Activated CD4-positive, alpha-beta T cell treated with anti-CD3 and anti-CD28 coated beads, Interleukin-2, amount 50 U/mL, for 1 hour (primary cell): ENCODE data around the gene ITPRID1.
"Not testable (repeated sequence)": the region's sequence is repeated elsewhere in the genome, so short reads cannot be mapped to it uniquely, and the experiment has no call there.

Experiments
- DNase-seq: peaks from one replicate; pipeline ENCODE4 v3.0.0-alpha.2; 2020

ITPRID1 gene

DNA sequence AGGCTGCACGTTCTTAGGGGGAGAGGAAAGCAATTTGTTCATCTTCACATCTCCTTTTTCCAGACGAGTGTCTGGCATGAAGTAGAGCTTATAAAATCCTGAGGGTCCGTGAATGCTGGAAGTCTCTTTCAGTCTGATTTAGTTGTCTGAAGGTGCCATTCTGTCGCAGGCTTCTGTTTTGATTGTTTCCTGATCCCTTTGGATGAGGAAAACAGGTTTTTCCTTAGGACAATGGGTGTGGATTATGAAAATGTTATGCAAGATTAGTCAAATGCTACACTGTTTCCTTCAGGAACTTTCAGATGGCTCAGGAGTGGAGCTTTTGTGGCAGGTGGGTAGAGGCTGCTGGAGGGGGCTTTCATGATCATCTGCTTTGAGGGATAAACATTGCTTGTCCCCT, at the start of gene ITPRID1:
Gene ITPRID1 (plus strand): TSS at position 301 of the 400 bp plus-strand sequence. CDS start 38,935 bp downstream, outside the sequence.
- DNase-seq, result no peak

DNA sequence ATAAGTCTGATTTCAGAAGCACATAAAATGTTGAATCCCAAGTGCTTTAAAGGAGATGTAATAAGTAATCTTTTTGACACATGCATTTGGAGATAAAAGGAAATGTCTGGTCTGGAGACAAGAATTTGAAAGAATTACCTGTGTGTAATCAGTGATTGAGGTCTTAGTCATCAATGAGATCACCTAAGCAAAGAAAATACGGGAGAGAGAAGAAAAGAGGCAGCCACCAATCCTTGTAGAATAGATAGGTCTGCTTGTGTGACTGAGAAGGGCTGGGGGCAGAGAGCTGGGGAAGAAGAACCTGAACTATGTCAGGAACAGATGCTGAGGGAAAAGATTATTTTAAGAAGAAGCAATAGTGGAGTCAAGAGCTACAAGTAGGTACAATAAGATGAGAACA, 49.3 kb upstream of the ITPRID1 start:
- DNase-seq, result no peak

DNA sequence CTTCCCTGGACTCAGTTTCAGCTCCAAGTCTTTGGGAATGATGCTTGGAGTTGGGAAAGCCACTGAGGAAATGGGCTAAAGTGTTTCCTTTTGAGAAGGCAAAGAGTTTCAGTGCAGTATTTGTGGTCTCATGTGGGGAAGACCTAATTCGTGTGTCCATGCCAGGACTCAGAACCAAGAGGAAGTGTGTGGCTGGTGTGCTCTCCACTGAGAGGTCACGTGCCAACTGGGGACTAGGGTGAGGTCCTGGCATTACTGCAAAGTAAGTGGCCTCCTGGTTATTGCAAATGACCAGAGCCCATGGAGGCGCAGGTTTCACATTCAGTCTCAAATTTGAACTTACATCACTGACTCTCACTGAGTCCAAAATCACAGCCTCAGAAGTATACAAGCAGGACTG, 48.6 kb upstream of the ITPRID1 start:
- no peak for DNase-seq

DNA sequence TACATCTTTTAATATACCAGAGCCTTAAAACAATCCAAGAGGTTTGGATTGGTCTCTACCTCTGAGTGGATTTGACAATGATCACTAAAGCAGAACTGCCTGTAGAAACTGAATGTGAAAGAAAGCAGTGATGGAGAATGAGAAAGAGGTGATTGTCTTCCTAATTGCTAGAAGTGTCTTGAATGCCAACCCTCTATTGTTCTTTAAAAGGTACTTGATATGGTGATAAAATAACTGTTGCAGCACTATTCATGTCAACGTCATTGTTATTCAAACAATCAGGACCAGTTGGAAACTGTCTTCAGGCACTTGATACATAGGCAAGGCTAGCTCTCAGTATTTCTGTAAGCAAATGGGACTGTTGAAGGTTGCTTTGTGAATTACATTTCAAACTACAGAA, 47.9 kb upstream of the ITPRID1 start:
- no peak for DNase-seq

DNA sequence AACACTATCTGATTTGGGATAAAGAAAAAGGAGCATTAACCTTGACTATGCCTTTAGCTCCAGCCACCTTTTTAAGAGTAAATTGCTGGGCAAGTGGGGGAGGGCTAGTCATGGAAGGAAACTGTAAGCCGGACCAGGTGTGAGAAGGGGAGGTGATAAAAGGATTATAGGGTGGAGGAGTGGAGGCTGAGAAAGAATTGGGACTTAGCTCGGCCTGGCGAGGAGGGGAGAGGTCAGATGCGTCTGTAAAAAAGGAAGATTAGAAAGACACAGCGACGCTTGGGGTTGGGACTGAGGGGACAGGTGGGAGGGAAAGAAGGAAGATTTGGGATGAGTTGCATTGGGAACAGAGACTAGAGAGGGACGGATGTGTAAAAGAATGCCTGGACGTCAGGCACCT, 43.0 kb upstream of the ITPRID1 start:
- DNase-seq, result not testable (repeated sequence)

DNA sequence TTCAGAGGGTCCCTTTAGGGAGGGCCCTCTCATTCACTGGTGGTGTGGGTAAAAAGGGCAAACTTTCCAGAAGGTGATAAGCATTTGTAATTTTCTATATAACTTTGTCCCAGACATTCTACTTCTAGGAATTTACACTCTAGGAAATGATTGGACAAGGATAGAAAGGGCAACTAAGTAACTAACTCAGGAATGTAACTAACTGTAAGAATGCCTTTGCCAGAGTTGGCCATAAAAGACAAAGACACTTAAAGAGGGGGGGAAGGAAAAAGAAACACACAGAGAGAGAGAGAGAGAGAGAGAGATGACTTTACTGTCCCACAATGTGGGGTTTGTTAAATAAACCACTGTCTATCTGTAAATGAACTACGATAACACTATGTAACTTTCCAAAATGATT, 38.5 kb upstream of the ITPRID1 start:
- DNase-seq, result no peak

DNA sequence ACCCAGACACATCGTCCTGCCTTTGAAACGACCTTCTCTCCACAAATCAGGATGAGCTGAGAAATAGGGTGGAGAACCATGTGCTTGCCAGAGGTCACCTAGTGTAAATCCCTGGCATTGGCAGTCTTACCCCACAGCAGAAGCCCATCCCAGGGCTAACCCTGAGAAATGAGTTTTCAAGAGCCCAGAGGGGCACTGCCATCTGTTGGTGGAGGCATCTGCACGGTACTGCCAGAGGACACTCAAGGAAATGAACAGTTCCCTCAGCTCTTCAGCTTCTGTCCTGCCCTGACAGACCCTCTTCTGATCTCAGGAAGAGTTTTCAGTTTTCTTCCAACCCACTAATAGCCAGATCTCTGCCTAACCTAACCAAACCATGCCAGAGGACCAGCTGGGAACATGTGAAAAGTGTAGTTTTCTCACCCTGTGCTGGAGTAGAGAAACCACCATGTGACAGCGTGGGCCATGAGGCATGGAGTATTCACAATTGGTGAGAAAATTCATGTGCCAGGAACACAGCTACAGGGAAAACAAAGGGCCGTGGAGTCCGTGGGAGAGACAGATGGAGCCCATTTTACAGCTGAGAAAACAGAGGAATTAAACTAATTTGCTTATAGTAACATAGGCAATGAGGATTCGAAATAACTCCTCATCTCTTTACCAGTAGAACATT, 37.7 kb upstream of the ITPRID1 start:
- DNase-seq, result no peak

DNA sequence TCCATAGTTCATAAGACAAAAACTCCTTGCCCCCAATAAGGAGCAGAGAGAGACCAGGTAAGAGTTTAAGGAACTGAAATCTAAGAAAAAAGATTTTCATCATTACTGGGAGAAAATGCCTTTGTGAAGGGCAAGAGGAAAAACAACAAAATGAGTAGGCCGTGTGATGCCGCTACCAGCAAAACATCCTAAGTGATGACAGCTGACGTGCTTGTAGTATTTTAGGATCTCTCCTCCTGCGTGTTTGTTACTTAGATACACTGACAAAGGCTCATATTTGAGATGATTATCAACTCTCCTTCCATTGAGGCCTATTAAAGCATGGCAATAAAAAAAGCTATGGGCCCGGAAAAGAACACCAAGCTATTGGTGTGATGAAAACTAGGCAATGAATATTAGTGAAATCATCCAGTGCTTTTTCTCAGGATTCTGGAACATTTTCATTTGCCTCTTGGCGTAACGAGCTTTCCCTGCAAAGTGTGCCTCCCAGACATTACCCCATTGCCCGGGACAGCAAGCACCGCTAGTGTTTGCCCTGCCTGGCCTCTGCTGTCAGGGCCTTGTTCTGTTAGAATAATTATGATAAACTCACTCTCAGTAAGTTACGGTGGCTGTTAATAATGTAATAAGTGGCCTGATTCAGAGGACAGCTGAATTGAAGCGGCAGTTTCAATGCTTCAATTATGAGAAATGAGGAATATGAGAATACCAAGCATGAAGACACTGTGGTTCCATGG, 36.8 kb upstream of the ITPRID1 start:
- no peak for DNase-seq

DNA sequence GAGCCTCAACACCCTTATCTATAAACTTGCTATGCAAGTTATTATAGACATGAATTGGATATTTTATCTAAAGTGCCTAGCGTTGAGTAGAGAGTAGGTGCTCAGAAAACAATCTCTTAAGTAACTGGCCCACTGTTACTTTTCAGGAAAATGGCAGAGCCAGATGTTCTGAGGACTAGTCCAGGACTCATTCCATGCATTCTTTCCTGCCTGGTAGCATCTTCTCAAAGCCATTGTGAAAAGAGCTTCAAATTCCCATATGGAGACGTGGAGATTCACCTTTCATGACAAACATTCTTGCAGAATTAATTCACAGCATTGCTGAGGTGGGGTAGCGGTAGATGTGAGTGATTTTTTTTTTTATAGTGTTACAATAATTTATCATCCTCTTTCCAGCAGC, 35.9 kb upstream of the ITPRID1 start:
- DNase-seq, result no peak

DNA sequence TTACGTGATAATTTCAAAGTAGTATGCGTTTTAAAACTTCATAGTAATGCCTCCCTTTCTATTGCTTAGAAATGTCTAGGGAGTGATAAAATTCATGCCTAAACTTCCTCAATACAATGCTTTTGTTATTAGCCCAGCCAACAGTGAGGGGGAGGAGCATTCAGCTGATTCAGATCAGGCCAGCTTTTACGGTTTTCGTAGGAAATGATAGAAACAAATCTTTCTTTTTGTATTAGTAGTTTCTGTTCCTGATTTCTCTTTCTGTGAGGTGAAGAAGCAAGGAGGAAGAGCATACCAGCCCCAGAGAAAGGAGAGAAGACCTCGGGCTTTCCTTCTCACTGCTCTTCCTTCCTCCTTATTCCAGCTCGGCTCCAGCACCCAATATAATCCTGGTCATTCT, 35.2 kb upstream of the ITPRID1 start:
- no peak for DNase-seq

DNA sequence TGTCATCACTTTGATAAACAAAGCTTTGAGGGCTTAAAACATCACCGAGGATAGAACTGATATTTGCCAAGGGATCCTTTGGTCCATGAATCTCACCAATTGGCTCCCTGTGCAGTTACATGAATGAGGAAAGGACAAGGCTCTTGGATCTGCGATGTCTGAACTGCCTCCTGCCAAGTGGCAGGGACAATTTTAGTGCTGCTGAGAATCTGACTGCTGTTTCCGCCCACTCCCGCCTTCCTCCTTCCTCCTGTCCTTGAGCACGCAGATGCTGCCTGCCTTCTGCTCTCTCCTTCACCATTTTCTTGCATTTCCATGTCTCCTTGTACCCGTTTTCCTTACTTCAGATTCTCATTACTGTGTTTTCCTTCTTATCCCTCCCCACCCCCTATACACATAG, 26.8 kb upstream of the ITPRID1 start:
- no peak for DNase-seq

DNA sequence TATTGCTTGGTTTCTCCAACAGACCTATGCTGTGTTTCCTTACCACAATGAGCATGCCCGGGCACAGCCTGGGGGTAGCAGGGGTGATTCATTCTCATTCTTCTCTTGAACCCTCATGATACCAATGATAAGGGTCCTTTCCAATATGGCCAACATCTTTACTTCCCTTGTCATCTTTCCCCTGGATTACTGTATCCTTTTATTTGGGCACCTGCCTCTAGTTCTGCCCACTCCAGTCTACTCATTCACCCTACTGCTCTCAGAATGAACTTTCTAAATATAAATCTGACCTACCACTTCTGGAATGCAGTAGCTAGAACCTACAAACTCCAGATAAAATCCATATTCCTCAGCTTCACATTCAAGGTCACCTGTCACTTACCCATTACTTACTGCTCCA, 26.4 kb upstream of the ITPRID1 start:
- no peak for DNase-seq

DNA sequence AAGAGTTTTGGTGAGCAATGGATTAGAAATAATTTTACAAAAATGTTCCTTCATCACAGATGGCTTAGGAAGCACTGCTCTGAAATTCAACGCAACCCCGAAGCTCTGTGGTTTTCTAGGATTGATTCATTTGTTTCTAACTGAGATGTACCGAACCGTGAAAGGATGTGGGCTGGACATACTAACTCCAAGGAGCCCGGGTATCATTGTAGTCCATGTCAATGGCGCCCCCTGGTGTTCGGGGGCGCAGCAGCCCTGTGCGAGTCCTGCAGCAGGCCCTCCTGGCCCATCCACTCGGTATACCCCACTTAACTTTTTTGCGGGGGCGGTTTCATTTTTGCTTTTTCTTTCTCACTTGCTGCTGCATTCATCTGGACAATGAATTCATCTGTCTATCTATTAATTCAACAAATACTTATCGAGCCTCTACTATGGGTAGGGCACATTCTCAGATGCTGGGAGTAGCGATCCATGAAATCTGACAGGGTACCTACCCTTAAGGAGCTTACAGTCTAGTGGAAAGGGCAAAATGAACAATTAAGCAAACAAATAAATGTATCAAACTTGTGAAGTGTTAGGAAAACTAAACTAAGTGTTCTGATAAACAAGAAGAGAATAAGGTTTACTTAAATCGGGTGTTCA, 25.2 kb upstream of the ITPRID1 start:
- peak; percentile 3 for DNase-seq

DNA sequence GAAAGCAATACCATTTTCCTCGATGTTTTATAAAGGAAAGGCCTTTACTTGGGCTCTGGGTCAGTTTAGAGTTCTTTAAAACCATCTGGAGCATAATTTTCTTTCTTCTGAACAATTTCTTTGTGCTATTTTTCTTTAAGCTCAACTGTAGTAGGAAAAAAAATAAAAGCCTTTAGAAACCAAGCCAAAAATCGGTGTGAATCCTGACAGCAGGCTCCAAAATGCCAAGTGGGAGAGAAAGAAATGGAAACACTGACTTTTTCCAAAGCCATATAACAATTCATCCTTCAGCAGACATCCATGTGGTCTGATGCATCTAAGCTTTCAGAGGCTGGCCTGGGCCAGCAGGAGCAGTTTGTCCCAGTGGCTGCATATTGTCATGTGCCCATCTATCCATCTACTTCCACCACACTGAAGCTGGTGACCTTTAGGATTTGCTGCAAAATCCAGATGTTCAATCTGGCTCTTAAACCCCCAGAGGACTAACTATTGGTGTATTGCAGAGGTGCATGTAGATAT, 23.0 kb upstream of the ITPRID1 start:
- DNase-seq, result no peak

DNA sequence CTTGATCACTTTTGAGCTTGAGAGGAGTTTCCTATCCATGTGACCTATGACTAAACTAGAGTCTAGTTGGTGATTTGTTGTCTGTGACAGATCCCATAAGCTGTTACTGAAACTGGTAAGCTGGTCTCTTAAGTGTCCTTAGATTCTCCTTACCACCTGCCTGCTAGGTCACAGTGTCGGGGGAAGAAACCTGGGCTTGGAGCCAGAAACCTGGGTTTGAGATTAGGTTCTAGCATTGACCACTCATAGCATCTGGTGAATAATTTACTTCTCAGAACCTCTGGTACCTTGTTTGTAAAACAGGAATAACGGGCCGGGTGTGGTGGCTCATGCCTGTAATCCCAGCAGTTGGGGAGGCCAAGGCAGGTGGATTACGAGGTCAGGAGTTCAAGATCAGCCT, 21.8 kb upstream of the ITPRID1 start:
- DNase-seq, result no peak

DNA sequence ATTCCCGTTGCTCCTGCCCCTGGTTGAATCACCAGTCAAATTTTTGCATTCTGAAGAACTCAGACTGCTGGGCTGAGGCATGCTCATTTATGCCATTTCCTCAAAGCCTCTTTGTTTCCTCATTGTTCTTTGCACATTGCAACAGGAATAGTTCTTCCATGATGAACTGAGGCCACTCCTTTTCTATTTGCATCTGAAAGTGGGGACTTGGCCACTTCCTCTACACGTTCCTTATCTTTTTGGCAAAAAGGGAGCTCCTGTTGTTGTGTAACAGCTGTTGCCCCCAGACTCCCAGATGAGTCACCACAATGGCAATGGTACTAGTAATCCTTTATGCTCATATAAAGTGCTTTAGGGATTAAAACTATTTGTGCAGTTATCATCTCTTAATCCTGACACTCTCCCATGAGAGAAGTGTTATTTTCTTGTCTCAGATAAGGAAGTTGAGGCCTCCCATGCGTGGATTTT, 20.1 kb upstream of the ITPRID1 start:
- DNase-seq, result no peak

DNA sequence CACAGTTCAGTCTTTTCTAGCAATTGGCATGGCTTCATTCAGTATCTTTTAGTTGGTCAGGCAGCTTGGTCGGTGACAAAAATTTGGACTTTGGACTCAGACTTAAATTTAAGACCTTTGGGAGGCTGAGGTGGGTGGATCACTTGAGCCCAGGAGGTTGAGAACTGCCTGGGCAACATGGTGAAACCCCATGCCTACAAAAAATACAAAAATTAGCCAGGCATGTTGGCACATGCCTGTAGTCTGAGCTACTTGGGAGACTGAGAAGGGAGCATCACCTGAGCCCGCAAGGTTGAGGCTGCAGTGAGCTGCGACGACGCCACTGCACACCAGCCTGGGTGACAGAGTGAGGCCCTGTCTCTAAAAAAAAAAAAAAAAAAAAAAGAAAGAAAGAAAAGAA, 19.5 kb upstream of the ITPRID1 start:
- DNase-seq, result no peak

DNA sequence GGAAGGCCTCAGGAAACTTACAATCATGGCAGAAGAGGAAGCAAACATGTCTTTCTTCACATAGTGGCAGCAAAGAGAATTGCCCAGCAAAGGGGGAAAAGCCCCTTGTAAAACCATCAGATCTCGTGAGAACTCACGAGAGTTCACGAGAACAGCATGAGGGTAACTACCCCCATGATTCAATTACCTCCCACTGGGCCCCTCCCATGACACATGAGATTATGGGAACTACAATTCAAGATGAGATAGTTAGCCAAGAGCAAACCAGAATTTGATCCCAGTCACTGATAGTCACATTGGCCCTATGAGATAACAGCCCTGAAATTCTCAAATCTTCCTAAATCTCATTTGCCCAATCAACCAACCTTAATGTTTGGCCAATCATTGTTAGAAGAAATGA, 18.2 kb upstream of the ITPRID1 start:
- DNase-seq, result no peak

DNA sequence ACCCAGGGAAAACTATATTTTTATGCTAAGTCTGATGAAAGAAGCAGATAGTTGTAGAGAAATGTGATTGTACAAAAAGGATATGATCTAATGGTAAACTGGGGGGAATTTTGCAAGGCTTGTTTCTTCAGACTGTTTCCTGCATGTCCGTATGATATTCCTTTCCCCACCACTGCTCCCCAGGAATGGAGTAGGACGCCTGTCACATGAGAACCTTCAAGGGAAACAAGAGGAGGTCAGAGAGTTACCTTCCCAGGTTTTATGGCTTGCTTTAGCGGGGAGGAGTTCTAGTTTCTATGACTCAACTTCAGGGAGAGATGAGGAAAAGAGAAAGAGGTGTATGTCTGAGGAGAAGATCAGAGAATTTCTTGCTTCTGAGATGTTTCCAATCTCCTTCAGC, 16.4 kb upstream of the ITPRID1 start:
- DNase-seq, result no peak

DNA sequence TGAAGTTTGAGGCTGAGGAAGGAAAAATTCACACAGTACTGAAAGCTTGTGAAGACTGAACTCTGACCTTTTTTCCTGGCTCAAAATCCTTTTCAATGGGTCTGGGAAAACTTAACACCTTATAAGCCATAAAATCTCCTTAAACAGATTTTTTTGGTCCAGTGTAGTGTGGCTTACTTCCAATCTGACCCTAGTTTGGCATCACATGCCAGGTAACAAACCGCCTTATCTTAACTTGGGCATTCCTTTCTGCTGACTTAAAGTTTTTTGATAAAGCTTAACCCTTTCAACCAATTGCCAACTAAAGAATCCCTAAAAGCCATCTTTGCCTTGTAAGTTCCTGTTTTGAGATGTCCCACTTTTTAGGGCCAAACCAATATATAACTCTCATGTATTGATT, 13.2 kb upstream of the ITPRID1 start:
- DNase-seq, result no peak

DNA sequence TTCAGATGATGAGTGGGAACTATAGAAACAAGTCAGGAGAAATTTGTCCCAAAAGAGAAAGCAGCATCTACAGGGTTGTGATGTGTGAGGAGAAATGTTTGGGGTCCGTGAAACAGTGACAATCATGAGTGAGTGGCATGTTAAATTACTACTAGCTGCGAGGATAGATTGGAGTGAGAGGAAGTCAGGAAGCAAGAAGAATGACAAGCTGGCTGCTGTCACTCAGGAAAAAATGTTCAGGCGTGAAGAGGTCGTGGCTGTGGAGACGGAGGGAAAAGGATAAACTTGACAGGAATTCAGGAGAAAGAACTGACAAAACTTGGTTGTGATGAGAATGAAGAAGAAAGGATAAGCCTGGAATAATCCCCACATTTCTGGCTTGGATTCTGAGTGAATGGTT, 5.1 kb upstream of the ITPRID1 start:
- no peak for DNase-seq

DNA sequence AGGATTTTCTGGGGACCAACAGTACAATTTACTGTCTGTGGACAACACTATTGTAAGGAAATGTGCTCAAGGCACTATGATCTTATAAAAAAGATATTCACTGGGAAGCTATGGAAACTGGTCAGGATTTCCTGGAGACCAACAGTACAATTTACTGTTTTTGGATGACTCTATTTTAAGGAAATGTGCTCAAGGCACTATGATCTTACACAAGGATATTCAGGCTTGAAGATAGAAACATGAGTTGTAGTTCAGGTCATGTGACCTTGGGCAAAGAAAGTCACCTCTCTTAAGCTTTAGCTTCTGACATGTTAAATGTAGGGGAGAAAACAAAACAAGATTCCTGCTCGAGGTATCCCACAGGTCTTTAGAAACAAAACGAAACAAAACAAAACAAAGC, 1.7 kb upstream of the ITPRID1 start:
- no peak for DNase-seq

DNA sequence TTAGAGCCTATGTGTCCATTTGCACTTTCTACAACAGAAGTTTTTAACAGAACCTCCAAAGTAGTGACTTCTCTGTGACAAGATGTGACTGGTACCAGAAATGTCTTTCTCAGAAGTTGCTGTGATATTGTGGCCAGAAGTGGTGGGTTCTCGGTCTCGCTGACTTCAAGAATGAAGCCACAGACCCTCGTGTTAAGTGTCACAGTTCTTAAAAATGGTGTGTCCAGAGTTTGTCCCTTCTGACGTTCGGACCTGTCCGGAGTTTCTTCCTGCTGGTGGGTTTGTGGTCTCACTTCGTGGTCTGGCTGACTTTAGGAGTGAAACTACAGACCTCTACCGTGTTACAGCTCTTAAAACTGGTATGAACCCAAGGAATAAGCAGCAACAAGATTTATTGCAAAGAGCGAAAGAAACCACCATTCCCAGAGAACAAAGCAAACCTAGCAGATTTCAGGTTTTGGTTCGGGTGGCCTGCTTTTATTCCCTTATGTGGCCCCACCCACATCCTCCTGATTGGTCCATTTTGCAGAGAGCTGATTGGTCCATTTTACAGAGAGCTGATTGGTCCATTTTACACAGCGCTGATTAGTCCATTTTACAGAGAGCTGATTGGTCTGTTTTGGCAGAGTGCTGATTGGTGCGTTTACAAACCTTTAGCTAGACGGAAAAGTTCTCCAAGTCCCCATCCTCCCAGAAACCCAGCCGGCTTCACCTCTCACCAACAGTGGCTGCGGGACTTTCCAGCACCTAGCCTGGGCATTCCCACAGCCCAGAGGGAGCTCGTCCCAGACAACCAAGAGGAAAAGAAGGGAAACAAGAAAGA, 3.0 kb downstream of the ITPRID1 start:
- no peak for DNase-seq
